Activated CD8-positive, alpha-beta T cell treated with anti-CD3 and anti-CD28 coated beads for 36 hours (primary cell): ENCODE measurements around the gene SYT14. TPM values are rescaled to one million over a fixed set of nuclear protein-coding genes. Genes with fewer than 3 reads are reported as not detected.

Source experiments
- ATAC-seq: fragments of 200-7000 bp; cut with Tn5 transposase; one replicate; pipeline ENCODE4 v1.10.0; 2021; ENCODE audit warnings: mild to moderate bottlenecking, moderate library complexity
- CTCF ChIA-PET: fragments of 350-600 bp; sonication (Branson Sonifier 250); formaldehyde crosslinking; loops from one replicate; lab custom pipeline; 2021; ENCODE audit warnings: antibody characterized with exemption; lab: Charles Lee
- POLR2A ChIA-PET: fragments of 350-600 bp; sonication (Branson Sonifier 250); formaldehyde crosslinking; loops from one replicate; lab custom pipeline; 2021; ENCODE audit warnings: antibody characterized with exemption; lab: Charles Lee
- DNase-seq: peaks from one replicate; pipeline ENCODE4 v3.0.0-alpha.2; 2020
- H3K27ac Mint-ChIP-seq: one replicate; pipeline ENCODE4 v1.8.0; 2021; ENCODE audit warnings: mild to moderate bottlenecking, mixed read lengths
- H3K27me3 Mint-ChIP-seq: one replicate; pipeline ENCODE4 v1.8.0; 2021; ENCODE audit warnings: mixed read lengths
- H3K36me3 Mint-ChIP-seq: one replicate; pipeline ENCODE4 v1.8.0; 2021; ENCODE audit warnings: low read depth, mixed read lengths
- H3K4me1 Mint-ChIP-seq: one replicate; pipeline ENCODE4 v1.8.0; 2021; ENCODE audit warnings: low read depth, mixed read lengths
- H3K4me3 Mint-ChIP-seq: one replicate; pipeline ENCODE4 v1.8.0; 2021; ENCODE audit warnings: mild to moderate bottlenecking, moderate library complexity, mixed read lengths
- H3K9me3 Mint-ChIP-seq: one replicate; pipeline ENCODE4 v1.8.0; 2021; ENCODE audit warnings: mixed read lengths
- intact Hi-C: fragments of 100-400 bp; cut with micrococcal nuclease; formaldehyde crosslinking; loops from one replicate; pipeline ENCODE4 v1.10.0; 2022
- total RNA-seq, 2 experiments: library from RNA; stranded (reverse); gene quantifications; one replicate each; pipeline ENCODE4 v1.2.3, GENCODE V29; 2021
- TF ChIP-seq, protein P1 (sequence below): fragments of 200-600 bp; IDR thresholded peaks from one replicate; pipeline ENCODE4 v1.8.0; 2022; ENCODE audit warnings: antibody characterized with exemption, mild to moderate bottlenecking

The SYT14 gene
- total RNA-seq, 2 experiments from 2014 or later: not detected

- POLR2A ChIA-PET: interaction anchor here (0.6 kb wide), 1 partner anchor 1151 kb away, joined by 3 read pairs; no protein-coding TSS in a partner anchor
- no peaks in the 10 kb centered on the region for H3K9me3 Mint-ChIP-seq
- DNase-seq: no peak
- H3K4me1 Mint-ChIP-seq: no peaks in the 10 kb centered on the region
- TF ChIP-seq, protein P1, sequence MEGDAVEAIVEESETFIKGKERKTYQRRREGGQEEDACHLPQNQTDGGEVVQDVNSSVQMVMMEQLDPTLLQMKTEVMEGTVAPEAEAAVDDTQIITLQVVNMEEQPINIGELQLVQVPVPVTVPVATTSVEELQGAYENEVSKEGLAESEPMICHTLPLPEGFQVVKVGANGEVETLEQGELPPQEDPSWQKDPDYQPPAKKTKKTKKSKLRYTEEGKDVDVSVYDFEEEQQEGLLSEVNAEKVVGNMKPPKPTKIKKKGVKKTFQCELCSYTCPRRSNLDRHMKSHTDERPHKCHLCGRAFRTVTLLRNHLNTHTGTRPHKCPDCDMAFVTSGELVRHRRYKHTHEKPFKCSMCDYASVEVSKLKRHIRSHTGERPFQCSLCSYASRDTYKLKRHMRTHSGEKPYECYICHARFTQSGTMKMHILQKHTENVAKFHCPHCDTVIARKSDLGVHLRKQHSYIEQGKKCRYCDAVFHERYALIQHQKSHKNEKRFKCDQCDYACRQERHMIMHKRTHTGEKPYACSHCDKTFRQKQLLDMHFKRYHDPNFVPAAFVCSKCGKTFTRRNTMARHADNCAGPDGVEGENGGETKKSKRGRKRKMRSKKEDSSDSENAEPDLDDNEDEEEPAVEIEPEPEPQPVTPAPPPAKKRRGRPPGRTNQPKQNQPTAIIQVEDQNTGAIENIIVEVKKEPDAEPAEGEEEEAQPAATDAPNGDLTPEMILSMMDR: no peak
- ATAC-seq: no peak
- no peak overlapping the region for H3K27ac Mint-ChIP-seq
- H3K36me3 Mint-ChIP-seq: no peaks in the 10 kb centered on the region
- H3K27me3 Mint-ChIP-seq: peaks cover 14% of the 10 kb centered on the region
- CTCF ChIA-PET: interaction anchor here (1.1 kb wide), 1 partner anchor 124 kb away, joined by 4 read pairs; no protein-coding TSS in a partner anchor
- no peak overlapping the region for H3K4me3 Mint-ChIP-seq
- intact Hi-C loops: no loop called here
Observed at GRCh38 chr1:209983953-209984352, 45.9 kb downstream of the SYT14 start.

- ChIA-PET CTCF (no interaction called here), POLR2A (no interaction called here)
- intact Hi-C loops: no loop called here
- ATAC-seq (no peak), DNase-seq (no peak)
- no peak overlapping the region for H3K27ac Mint-ChIP-seq
- H3K36me3 Mint-ChIP-seq: no peaks in the 10 kb centered on the region
- H3K27me3 Mint-ChIP-seq: peaks cover 11% of the 10 kb centered on the region
- TF ChIP-seq, protein P1: no peak
- no peaks in the 10 kb centered on the region for H3K4me1 Mint-ChIP-seq
- H3K9me3 Mint-ChIP-seq: no peaks in the 10 kb centered on the region
- H3K4me3 Mint-ChIP-seq: no peak overlapping the region
Observed at GRCh38 chr1:209985002-209985401, 47.0 kb downstream of the SYT14 start.

DNA sequence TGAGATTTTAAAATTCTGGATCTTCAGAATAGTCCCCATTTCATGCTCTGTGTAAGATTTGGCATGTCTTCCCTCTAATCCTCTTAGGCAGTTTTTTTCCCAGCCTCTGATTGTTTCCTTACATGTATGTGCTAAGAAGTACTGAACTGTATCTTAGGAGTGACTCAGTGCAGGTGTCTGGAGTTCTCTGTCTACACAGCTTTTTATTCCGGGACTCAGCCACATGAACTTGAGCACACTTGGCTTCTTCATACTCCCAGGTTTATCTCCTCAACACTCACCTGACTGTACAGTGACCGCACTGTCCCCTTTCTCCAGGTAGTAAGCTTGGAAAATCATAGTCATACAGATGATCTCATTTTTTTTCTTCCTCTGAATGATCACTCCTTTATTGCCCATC lies 50.7 kb downstream of the SYT14 start:
- POLR2A ChIA-PET: no interaction called here
- TF ChIP-seq, protein P1: no peak
- Mint-ChIP-seq H3K36me3 (no peaks in the 10 kb centered on the region), H3K9me3 (no peaks in the 10 kb centered on the region), H3K27me3 (peaks cover 14% of the 10 kb centered on the region), H3K4me1 (no peaks in the 10 kb centered on the region), H3K4me3 (no peak overlapping the region), H3K27ac (no peak overlapping the region)
- no peak for DNase-seq
- no peak for ATAC-seq
- intact Hi-C loops: loop anchor here (1.0 kb wide), 1 partner anchor 128 kb away; no protein-coding TSS in a partner anchor
- CTCF ChIA-PET: interaction anchor here (1.4 to 7.5 kb wide), 3 partner anchors 125 to 143 kb away, joined by 3 to 47 read pairs (median 5); no protein-coding TSS in a partner anchor

DNA sequence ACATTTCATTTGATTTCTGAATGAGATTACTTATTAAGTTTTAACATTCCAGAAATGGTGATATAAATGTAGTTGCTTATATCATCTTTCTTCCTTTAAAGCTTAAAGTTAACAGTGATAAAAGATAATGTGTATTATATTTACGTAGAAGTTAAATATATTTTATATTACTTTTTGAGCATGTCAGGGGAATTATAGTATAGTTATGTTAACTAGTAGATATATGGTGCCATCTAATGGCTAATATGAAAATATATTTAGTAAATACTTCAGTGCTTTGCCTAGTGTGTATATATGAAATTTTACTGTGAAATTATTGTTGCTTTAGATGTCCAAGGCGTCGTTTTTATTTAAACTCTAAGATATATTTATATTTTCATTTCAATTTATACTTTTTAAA lies 51.5 kb downstream of the SYT14 start:
- H3K27me3 Mint-ChIP-seq: peaks cover 15% of the 10 kb centered on the region
- intact Hi-C loops: loop anchor here (1.0 kb wide), 1 partner anchor 129 kb away; no protein-coding TSS in a partner anchor
- TF ChIP-seq, protein P1: peak; percentile 22

GRCh38 chr1:209993061-209993830 lies 55.2 kb downstream of the SYT14 start:
- Mint-ChIP-seq H3K9me3 (no peaks in the 10 kb centered on the region), H3K27me3 (peaks cover 15% of the 10 kb centered on the region), H3K27ac (no peak overlapping the region), H3K36me3 (no peaks in the 10 kb centered on the region), H3K4me1 (no peaks in the 10 kb centered on the region), H3K4me3 (no peak overlapping the region)
- ChIA-PET CTCF (interaction anchor here (7.5 kb wide), 1 partner anchor 133 kb away, joined by 47 read pairs; no protein-coding TSS in a partner anchor), POLR2A (no interaction called here)
- no peak for DNase-seq
- TF ChIP-seq, protein P1: no peak
- intact Hi-C loops: no loop called here
- no peak for ATAC-seq

More for the DNA sequence above, 51.5 kb downstream of the SYT14 start:
- DNase-seq: no peak
- ChIA-PET POLR2A (no interaction called here), CTCF (interaction anchor here (0.8 to 7.5 kb wide), 5 partner anchors 11 to 144 kb away, joined by 3 to 47 read pairs (median 5); no protein-coding TSS in a partner anchor)
- Mint-ChIP-seq H3K4me1 (no peaks in the 10 kb centered on the region), H3K4me3 (no peak overlapping the region), H3K9me3 (no peaks in the 10 kb centered on the region), H3K27ac (no peak overlapping the region), H3K36me3 (no peaks in the 10 kb centered on the region)
- no peak for ATAC-seq
